BJ (cell line): ENCODE measurements around the gene TNK2. TPM values are rescaled to one million over a fixed set of nuclear protein-coding genes. Genes with fewer than 3 reads are reported as not detected.
A peak's percentile ranks its signal among the peaks of the same experiment; 100 is the strongest.
"Not testable (repeated sequence)": the region's sequence is repeated elsewhere in the genome, so short reads cannot be mapped to it uniquely, and the experiment has no call there.

Experiments
- CTCF ChIA-PET: fragments of 350-600 bp; formaldehyde crosslinking; extraction: SDS; loops from one replicate; lab custom pipeline; 2021; ENCODE audit warnings: antibody characterized with exemption, inconsistent platforms; lab: Yijun Ruan, JAX
- POLR2A ChIA-PET: fragments of 300-600 bp; sonication (Branson Sonifier 250); formaldehyde crosslinking; extraction: SDS; loops from one replicate; lab custom pipeline; 2021; ENCODE audit warnings: antibody characterized with exemption; lab: Charles Lee
- DNase-seq: peaks from one replicate; pipeline ENCODE4 v3.0.0-alpha.2; 2011; ENCODE audit warnings: low read depth
- H3K27me3 ChIP-seq: 2 replicates; pipeline ENCODE4 v1.6.0; 2011; ENCODE audit warnings: low read length; ENCODE audit not compliant: control insufficient read depth, insufficient read depth
- H3K36me3 ChIP-seq: 2 replicates; pipeline ENCODE4 v1.5.1; 2011; ENCODE audit warnings: low read length; ENCODE audit not compliant: control insufficient read depth, insufficient read depth
- H3K4me3 ChIP-seq: 2 replicates; pipeline ENCODE4 v1.5.1; 2011; ENCODE audit warnings: low read depth, mild to moderate bottlenecking, control low read depth, low read length
- CTCF ChIP-seq: IDR thresholded peaks from 2 replicates; pipeline ENCODE4 v1.5.1; 2011; ENCODE audit warnings: low read depth, mild to moderate bottlenecking, control low read depth, inconsistent platforms, low read length, moderate library complexity; ENCODE audit not compliant: insufficient read depth
- polyA plus RNA-seq: library from polyadenylated mRNA; depleted of rRNA; stranded (reverse); fragments of >200 nt; gene quantifications from 2 replicates; pipeline ENCODE4 v1.2.3, GENCODE V29; 2011

Gene TNK2
- polyA plus RNA-seq, 1 experiment: 6.3 TPM

GRCh38 chr3:195867631-195868335, 40.6 kb downstream of the TNK2 start:
- no peak for DNase-seq
- ChIA-PET CTCF (interaction anchor here (0.6 to 1.1 kb wide), 2 partner anchors 22 to 25 kb away, joined by 3 read pairs; no protein-coding TSS in a partner anchor), POLR2A (no interaction called here)
- no peak for TF ChIP-seq CTCF
- Histone ChIP-seq H3K4me3 (no peak overlapping the region), H3K27me3 (no peaks in the 10 kb centered on the region), H3K36me3 (peaks cover 18% of the 10 kb centered on the region)

DNA sequence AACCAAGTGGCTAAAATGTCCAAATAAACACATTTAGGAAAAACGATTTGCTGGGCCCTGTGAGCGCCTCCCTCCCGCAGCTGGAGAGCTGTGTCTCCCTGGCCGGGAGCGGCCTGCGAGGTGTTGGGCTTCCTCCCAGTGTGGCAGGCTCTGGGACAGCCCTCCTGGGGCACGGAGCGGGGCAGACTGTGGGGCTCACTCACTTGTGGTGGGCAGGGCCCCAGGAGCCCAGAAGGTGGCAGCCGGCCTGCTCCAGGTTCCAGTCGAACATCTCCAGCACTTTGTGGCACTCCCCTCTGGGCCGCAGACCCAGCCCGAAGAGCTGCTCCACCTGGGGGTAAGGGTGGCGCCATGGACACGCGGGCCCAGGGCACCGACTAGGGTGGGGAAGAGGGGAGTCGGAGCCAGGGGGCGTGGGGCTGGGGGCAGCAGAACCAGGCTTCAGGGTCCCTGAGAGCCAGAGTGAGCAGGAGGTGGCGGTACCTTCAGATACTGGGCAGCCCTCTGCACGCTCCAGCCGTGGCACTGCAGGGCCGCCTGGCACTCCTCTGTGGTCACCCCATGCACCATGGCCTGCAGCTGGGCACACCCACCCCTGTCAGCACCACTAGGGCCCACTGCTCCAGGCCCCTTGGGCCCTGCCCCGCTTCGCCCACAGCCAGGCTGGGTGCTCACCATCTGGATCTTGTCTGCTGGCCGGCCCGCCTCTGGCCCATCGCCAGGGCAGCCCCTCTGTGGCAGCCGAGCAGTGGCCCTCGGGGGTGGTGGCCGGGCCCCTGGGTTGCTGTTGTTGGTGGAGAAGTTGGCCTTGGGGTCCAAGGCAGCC, 41.5 kb downstream of the TNK2 start:
- ChIA-PET CTCF (interaction anchor here (0.6 to 1.1 kb wide), 2 partner anchors 23 to 26 kb away, joined by 3 read pairs; no protein-coding TSS in a partner anchor), POLR2A (no interaction called here)
- no peak for TF ChIP-seq CTCF

DNA sequence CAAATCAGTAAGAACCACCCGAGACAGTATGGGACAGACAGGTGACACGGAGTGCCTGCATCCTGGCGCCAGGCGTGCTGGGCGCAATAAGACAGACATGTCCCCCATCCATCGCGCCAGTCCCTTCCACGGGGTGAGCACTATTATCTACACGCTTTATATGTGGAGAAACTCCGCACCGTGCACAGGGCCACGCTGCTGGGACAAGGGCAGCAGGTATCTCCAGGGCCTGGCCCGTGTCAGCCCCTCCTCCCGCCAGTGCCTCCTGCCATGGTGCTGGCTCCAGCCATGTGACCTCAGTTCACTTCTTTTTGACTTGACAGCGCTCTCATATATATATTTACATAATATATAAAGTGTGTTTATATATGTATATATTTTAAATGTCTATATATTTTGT, 42.6 kb downstream of the TNK2 start:
- no peaks in the 10 kb centered on the region for H3K27me3 ChIP-seq
- POLR2A ChIA-PET: no interaction called here
- no peak for DNase-seq
- peaks cover 18% of the 10 kb centered on the region for H3K36me3 ChIP-seq
- TF ChIP-seq CTCF: no peak
- H3K4me3 ChIP-seq: no peak overlapping the region
- CTCF ChIA-PET: no interaction called here

More for the DNA sequence above, 41.5 kb downstream of the TNK2 start:
- Histone ChIP-seq H3K27me3 (no peaks in the 10 kb centered on the region), H3K4me3 (no peak overlapping the region), H3K36me3 (peaks cover 18% of the 10 kb centered on the region)
- DNase-seq: no peak

- H3K4me3 ChIP-seq: no peak overlapping the region
- ChIA-PET POLR2A (no interaction called here), CTCF (interaction anchor here (0.6 to 10.7 kb wide), 8 partner anchors 8 to 98 kb away, joined by 3 to 268 read pairs (median 6); no protein-coding TSS in a partner anchor)
- H3K27me3 ChIP-seq: no peaks in the 10 kb centered on the region
- no peak for DNase-seq
- peaks cover 12% of the 10 kb centered on the region for H3K36me3 ChIP-seq
- TF ChIP-seq CTCF: peak; percentile 97
These were observed 45.0 kb downstream of the TNK2 start for GRCh38 chr3:195863121-195864061.

GRCh38 chr3:195862318-195862717, 46.0 kb downstream of the TNK2 start:
- H3K4me3 ChIP-seq, DNase-seq, POLR2A ChIA-PET, H3K27me3 ChIP-seq: not testable (repeated sequence)
- H3K36me3 ChIP-seq: peaks cover 12% of the 10 kb centered on the region
- CTCF ChIA-PET: interaction anchor here (1.2 to 10.7 kb wide), 5 partner anchors 8 to 52 kb away, joined by 6 to 268 read pairs (median 67); partner anchors contain the start of gene TNK2
